Activated CD4-positive, alpha-beta T cell treated with anti-CD3 and anti-CD28 coated beads, Interleukin-2, Interleukin-6, amounts not matched to agents 100 ng/mL and 50 ng/mL, durations not matched to agents 16 hours and 8 hours (primary cell): Measurements from ENCODE around the gene DCUN1D3.
"Not testable (repeated sequence)": the region's sequence is repeated elsewhere in the genome, so short reads cannot be mapped to it uniquely, and the experiment has no call there.

Experiments
- DNase-seq: peaks from one replicate; pipeline ENCODE4 v3.0.0-alpha.2; 2020

DCUN1D3 gene

DNA sequence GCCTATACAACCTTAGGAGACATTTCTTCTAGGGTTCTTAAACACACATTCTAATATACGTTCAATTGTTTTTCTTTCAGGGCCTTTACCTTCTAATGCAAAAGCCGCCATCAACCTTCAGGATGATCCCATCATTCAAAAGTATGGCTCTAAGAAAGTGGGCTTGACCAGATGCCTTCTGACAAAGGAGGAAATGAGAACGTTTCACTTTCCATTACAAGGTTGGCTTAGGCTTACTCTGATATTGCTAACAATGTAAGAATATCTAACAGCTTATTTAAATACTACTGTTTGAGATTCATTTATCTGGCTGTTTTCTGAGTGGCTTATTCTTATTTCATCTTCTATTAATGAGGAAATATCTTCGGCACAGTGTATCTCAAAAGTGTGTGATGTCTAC, 78.5 kb downstream of the DCUN1D3 start:
- DNase-seq, result no peak

DNA sequence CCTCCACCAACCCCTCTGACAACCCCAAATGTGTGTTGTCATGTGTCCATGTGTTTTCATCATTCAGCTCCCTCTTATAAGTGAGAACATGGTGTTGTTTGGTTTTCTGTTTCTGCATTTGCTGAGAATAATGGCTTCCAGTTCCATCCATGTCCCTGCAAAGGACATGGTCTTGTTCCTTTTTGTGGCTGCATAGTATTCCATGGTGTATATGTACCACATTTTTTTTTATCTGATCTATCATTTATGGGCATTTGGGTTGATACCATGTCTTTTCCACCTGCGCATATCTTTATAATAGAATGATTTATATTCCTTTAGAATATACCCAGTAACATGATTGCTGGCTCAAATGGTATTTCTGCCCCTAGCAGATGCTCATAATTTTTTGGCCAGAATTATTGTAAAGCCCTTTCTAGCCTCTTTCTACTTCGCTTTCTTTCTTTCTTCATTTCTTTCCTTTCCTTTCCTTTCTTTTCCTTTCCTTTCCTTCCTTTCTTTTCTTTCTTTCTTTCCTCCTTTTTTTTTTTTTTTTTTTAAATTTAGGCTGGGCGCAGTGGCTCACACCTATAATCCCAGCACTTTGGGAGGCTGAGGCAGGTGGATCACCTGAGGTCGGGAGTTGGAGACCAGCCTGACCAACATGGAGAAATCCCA, 81.1 kb downstream of the DCUN1D3 start:
- no peak for DNase-seq

DNA sequence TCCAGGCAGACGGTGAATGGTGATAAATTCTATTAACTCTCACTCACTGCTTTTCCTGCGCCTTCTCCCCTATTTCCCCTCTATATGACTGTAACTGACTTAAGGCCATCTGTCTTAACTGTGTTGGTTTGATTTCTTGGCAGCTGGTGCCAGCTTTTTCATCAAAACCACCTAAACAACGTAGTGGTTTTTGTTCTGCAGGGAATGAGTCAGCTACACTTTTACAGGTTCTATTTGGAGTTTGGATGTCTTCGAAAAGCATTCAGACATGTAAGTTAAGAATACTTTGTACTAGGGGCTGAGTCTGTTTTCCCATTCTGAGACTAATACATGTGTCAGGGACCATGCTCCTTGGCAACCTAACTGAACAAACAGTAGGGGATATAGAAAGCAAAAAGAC, 85.4 kb downstream of the DCUN1D3 start:
- peak; percentile 69 for DNase-seq

DNA sequence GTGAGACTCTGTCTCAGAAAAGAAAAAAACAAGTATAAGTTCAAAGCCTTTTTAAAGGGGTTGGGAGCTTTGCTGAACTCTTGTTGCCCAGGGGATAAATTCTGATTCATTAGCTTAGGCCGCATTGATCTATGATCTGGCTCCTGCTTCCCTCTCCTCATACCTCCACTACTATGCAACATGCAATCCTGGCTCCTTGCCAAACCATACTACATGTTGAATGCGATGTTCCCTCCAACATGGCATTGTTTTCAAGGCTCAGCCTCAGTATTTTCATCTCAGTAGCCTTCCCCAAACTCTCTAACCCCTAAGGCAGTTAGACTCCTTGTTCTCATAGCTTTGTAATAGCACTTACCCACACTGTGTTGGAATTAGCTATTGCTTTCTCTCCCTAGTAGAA, 87.6 kb downstream of the DCUN1D3 start:
- DNase-seq, result no peak

DNA sequence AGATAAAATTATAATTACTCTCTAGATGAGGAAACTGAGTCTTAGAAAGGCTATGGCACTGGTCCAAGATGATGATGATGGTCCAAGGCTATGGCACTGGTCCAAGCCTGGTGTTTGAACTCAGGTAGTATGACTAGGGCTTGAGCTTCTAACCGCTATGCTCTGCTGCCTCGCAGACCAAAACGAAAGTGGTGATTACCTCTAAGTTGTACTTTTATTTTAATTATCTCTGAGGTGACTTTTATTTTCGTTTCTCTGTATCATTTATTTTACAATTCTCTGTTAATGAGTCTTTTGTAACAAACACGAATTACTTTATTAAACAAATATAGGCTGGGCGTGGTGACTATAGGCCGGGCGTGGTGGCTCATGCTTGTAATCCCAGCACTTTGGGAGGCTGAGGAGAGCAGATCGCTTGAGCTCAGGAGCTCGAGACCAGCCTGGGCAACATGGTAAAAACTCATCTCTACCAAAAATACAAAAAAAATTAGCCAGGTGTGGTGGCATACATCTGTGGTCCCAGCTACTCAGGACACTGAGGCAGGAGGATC, 88.2 kb downstream of the DCUN1D3 start:
- no peak for DNase-seq

DNA sequence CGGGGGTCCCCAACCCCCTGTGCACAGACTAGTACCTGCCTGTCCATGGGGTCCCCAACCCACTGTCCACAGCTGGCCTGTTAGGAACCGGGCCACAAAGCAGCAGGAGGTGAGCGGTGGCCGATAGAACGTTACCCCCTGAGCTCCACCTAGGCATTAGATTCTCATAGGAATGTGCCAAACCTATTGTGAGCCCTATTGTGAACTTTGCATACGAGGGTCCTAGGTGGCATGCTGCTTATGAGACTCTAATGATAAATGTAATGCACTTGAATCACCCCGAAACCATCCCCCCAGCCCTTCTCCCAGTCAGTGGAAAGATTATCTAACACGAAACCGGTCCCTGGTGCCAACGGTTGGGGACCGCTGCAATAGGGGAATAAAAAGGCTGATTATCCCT, 92.3 kb downstream of the DCUN1D3 start:
- no peak for DNase-seq

DNA sequence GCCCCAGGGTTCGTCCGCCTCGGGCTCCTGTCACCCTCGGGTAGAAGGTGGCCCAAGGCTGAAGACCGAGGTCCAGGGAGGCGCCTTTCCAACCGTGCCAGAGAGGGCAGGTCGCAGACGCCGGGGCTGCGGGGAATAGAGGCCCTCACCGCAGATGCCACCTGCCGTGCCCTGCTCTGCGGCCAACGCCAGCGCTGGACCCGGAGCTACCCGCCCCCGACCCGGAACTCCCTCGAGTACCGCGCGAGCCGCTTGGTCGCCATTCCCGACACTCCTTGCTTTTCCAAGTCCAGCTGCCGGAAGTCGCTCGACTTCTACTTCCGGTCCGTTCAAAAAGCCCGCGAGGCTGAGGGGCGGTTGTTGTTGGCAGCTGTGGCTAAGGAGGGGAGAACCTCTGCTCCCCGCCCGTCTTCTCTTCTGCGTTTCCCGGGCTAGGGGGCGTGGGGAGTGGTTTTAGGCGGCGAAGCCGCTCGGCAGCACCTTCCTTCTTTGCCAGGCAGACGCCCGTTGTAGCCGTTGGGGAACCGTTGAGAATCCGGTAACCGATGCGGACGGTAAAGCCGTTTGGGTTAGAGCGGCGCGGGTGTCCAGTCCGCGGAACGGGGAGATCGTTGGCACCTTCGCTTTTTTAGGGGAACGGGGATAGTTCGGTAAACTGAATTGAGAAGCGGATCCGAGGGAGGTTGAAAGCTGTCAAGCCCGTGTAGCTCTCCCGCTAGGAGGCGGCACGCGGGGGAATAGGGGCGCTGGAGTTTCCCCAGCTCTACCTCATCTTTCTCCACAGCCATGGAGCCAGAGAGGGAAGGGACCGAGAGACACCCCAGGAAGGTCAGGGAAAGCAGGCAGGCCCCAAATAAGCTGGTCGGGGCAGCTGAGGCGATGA, 93.7 kb downstream of the DCUN1D3 start, which contains the start of the genes ERI2 and REXO5:
Gene ERI2, minus strand, starts transcription at position 305 of the 883 bp plus-strand sequence. Its CDS starts 42 bp downstream, at position 263.
Gene REXO5, plus strand, starts transcription at position 360 of the 883 bp plus-strand sequence. Its CDS starts 427 bp downstream, at position 787.
- peak; percentile 88 for DNase-seq

DNA sequence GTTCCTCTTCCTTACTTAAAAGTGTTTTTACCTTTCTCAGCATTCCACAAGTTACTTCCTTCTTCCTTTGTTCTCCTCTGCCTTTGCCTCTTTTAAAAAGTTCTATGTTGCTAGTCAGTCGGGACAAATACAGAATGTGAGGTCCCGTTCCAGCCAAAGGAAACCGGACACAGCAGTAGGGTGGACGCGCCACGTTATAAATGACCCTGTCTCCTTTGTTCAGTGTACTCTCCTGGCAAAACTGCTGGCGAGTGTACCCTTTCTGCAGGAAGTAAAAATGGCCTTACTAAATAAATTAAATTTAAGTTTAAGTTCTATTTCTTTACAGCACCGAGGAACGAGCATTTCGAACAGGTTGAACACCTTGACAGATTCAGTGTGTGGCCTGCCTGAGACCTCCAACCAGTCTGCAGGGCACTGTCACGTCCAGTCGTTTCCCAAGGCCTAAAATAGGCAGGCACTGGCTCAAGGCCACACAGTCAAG, 94.4 kb downstream of the DCUN1D3 start:
- DNase-seq, result not testable (repeated sequence)
